ENCODE data around the gene DBNDD1. TPM values are rescaled to one million over a fixed set of nuclear protein-coding genes. Genes with fewer than 3 reads are reported as not detected.

The DBNDD1 gene
- total RNA-seq, 1 donor from 2014 or later: 77.8 TPM

GRCh38 chr16:89984216-89984615 is 35.0 kb downstream of the DBNDD1 start:
- no peak overlapping the region for H3K27ac Mint-ChIP-seq (ENCODE audit: unreplicated experiment)
- H3K4me1 Mint-ChIP-seq (ENCODE audit: low read depth, unreplicated experiment): no peaks in the 10 kb centered on the region
- no peak overlapping the region for H3K4me3 Mint-ChIP-seq (ENCODE audit: unreplicated experiment)
- TF ChIP-seq CTCF (IDR thresholded peaks at IDR 0.05; ENCODE audit: partially characterized antibody, unreplicated experiment): no peak
- H3K36me3 Mint-ChIP-seq (ENCODE audit: unreplicated experiment): peaks cover 13% of the 10 kb centered on the region
- no peaks in the 10 kb centered on the region for H3K9me3 Mint-ChIP-seq (ENCODE audit: unreplicated experiment)
- no peaks in the 10 kb centered on the region for H3K27me3 Mint-ChIP-seq (ENCODE audit: unreplicated experiment)
- DNase-seq: no peak

- H3K4me3 Mint-ChIP-seq (ENCODE audit: unreplicated experiment): no peak overlapping the region
- H3K36me3 Mint-ChIP-seq (ENCODE audit: unreplicated experiment): peaks cover 13% of the 10 kb centered on the region
- no peaks in the 10 kb centered on the region for H3K27me3 Mint-ChIP-seq (ENCODE audit: unreplicated experiment)
- no peak overlapping the region for H3K27ac Mint-ChIP-seq (ENCODE audit: unreplicated experiment)
- TF ChIP-seq CTCF (IDR thresholded peaks at IDR 0.05; ENCODE audit: partially characterized antibody, unreplicated experiment): no peak
- no peaks in the 10 kb centered on the region for H3K9me3 Mint-ChIP-seq (ENCODE audit: unreplicated experiment)
- no peaks in the 10 kb centered on the region for H3K4me1 Mint-ChIP-seq (ENCODE audit: low read depth, unreplicated experiment)
- DNase-seq: no peak
Observed at GRCh38 chr16:89983536-89983935, 35.7 kb downstream of the DBNDD1 start.

- Mint-ChIP-seq H3K36me3 (ENCODE audit: unreplicated experiment) (peaks cover 13% of the 10 kb centered on the region), H3K4me3 (ENCODE audit: unreplicated experiment) (no peak overlapping the region), H3K9me3 (ENCODE audit: unreplicated experiment) (no peaks in the 10 kb centered on the region), H3K27ac (ENCODE audit: unreplicated experiment) (no peak overlapping the region), H3K4me1 (ENCODE audit: low read depth, unreplicated experiment) (no peaks in the 10 kb centered on the region), H3K27me3 (ENCODE audit: unreplicated experiment) (no peaks in the 10 kb centered on the region)
- no peak for TF ChIP-seq CTCF (IDR thresholded peaks at IDR 0.05; ENCODE audit: partially characterized antibody, unreplicated experiment)
- no peak for DNase-seq
Observed at GRCh38 chr16:89982318-89982717, 36.9 kb downstream of the DBNDD1 start.

- DNase-seq: no peak
- Mint-ChIP-seq H3K4me1 (ENCODE audit: low read depth, unreplicated experiment) (no peaks in the 10 kb centered on the region), H3K27me3 (ENCODE audit: unreplicated experiment) (no peaks in the 10 kb centered on the region), H3K27ac (ENCODE audit: unreplicated experiment) (no peak overlapping the region), H3K4me3 (ENCODE audit: unreplicated experiment) (no peak overlapping the region), H3K36me3 (ENCODE audit: unreplicated experiment) (peaks cover 6% of the 10 kb centered on the region), H3K9me3 (ENCODE audit: unreplicated experiment) (no peaks in the 10 kb centered on the region)
- TF ChIP-seq CTCF (IDR thresholded peaks at IDR 0.05; ENCODE audit: partially characterized antibody, unreplicated experiment): no peak
Observed at GRCh38 chr16:89981414-89981813, 37.8 kb downstream of the DBNDD1 start.

DNA sequence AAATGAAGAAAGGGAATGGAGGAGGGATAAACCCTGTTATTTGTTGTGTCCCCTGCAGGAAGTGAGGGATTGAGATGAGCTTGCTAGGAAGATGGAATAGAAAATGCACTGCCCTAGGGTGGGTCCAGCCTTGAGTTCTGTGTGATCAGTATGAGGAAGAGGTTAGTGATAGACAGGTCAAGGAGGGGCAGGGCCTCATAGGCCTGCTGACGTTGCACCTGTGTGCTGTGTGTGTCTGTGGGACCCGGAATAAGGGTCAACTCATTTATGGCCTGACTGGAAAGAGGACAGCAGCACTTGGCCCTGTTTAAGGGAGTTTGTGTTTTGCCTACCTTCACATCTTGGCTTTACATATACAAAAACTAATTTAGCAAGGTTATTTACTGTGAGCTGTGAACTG is 44.4 kb downstream of the DBNDD1 start:
- H3K4me3 Mint-ChIP-seq (ENCODE audit: unreplicated experiment): no peak overlapping the region
- H3K27ac Mint-ChIP-seq (ENCODE audit: unreplicated experiment): no peak overlapping the region

More for the DNA sequence above, 44.4 kb downstream of the DBNDD1 start:
- H3K9me3 Mint-ChIP-seq (ENCODE audit: unreplicated experiment): peaks cover 8% of the 10 kb centered on the region
- no peaks in the 10 kb centered on the region for H3K27me3 Mint-ChIP-seq (ENCODE audit: unreplicated experiment)
- peaks cover 10% of the 10 kb centered on the region for H3K4me1 Mint-ChIP-seq (ENCODE audit: low read depth, unreplicated experiment)
- no peak for DNase-seq
- no peak for TF ChIP-seq CTCF (IDR thresholded peaks at IDR 0.05; ENCODE audit: partially characterized antibody, unreplicated experiment)
- peaks cover 16% of the 10 kb centered on the region for H3K36me3 Mint-ChIP-seq (ENCODE audit: unreplicated experiment)
